HepG2 (cell line): ENCODE data around the gene CR1L. TPM values are rescaled to one million over a fixed set of nuclear protein-coding genes. Genes with fewer than 3 reads are reported as not detected.

ENCODE experiments used
- BCL3 ChIP-seq: sonication (generic); formaldehyde crosslinking; IDR thresholded peaks from 2 replicates; pipeline ENCODE4 v1.5.1; 2020; ENCODE audit warnings: mild to moderate bottlenecking, missing genetic modification reagents, moderate library complexity
- CERS6 ChIP-seq: sonication (generic); formaldehyde crosslinking; IDR thresholded peaks from 2 replicates; pipeline ENCODE4 v1.5.0; 2020; ENCODE audit warnings: missing genetic modification reagents
- HMGXB3 ChIP-seq: sonication (generic); formaldehyde crosslinking; IDR thresholded peaks from 2 replicates; pipeline ENCODE4 v1.4.0; 2020; ENCODE audit warnings: missing genetic modification reagents, borderline replicate concordance
- HOMEZ ChIP-seq: IDR thresholded peaks from 2 replicates; pipeline ENCODE4 v1.6.1; 2016; ENCODE audit warnings: low read depth
- HOXA9 ChIP-seq: sonication (generic); formaldehyde crosslinking; IDR thresholded peaks from 2 replicates; pipeline ENCODE4 v1.8.1; 2022; ENCODE audit warnings: missing genetic modification reagents, mild to moderate bottlenecking, moderate library complexity, borderline replicate concordance
- NFKB2 ChIP-seq: sonication (generic); formaldehyde crosslinking; IDR thresholded peaks from 2 replicates; pipeline ENCODE4 v1.4.0; 2020; ENCODE audit warnings: missing genetic modification reagents, borderline replicate concordance
- NR3C1 ChIP-seq: sonication (generic); formaldehyde crosslinking; IDR thresholded peaks from 2 replicates; pipeline ENCODE4 v1.4.0; 2020; ENCODE audit warnings: missing genetic modification reagents
- RCOR2 ChIP-seq: IDR thresholded peaks from 2 replicates; pipeline ENCODE4 v1.6.1; 2016; ENCODE audit warnings: missing biosample characterization, missing genetic modification reagents
- SAP130 ChIP-seq: IDR thresholded peaks from 2 replicates; pipeline ENCODE4 v1.6.1; 2016; ENCODE audit warnings: low read depth
- SNRNP70 ChIP-seq: fragments of 200-400 bp; formaldehyde crosslinking; IDR thresholded peaks from 2 replicates; pipeline ENCODE4 v1.6.1; 2017; ENCODE audit warnings: mild to moderate bottlenecking, low read depth, low read length, moderate library complexity
- TBX2 ChIP-seq: sonication (generic); formaldehyde crosslinking; IDR thresholded peaks from 2 replicates; pipeline ENCODE4 v1.5.0; 2020; ENCODE audit warnings: missing genetic modification reagents, mild to moderate bottlenecking, borderline replicate concordance
- ZFP91 ChIP-seq: sonication (generic); formaldehyde crosslinking; IDR thresholded peaks from 2 replicates; pipeline ENCODE4 v1.9.0; 2022; ENCODE audit warnings: missing genetic modification reagents, mild to moderate bottlenecking, borderline replicate concordance
- ZIK1 ChIP-seq: sonication (generic); formaldehyde crosslinking; IDR thresholded peaks from 2 replicates; pipeline ENCODE4 v1.5.0; 2020; ENCODE audit warnings: mild to moderate bottlenecking, low read depth, missing genetic modification reagents, borderline replicate concordance
- ZNF274 ChIP-seq: sonication (generic); formaldehyde crosslinking; IDR thresholded peaks from 2 replicates; pipeline ENCODE4 v1.5.1; 2020; ENCODE audit warnings: mild to moderate bottlenecking, missing genetic modification reagents
- ZNF33A ChIP-seq: sonication (generic); formaldehyde crosslinking; IDR thresholded peaks from 2 replicates; pipeline ENCODE4 v1.5.1; 2020; ENCODE audit warnings: missing genetic modification reagents, mild to moderate bottlenecking, moderate library complexity, borderline replicate concordance
- ZNF558 ChIP-seq: sonication (generic); formaldehyde crosslinking; IDR thresholded peaks from 2 replicates; pipeline ENCODE4 v1.9.0; 2022; ENCODE audit warnings: mild to moderate bottlenecking, missing genetic modification reagents, borderline replicate concordance
- ZNF570 ChIP-seq: sonication (generic); formaldehyde crosslinking; IDR thresholded peaks from 2 replicates; pipeline ENCODE4 v1.4.0; 2020; ENCODE audit warnings: mild to moderate bottlenecking, missing genetic modification reagents, borderline replicate concordance
- ZNF775 ChIP-seq: sonication (generic); formaldehyde crosslinking; IDR thresholded peaks from 2 replicates; pipeline ENCODE4 v1.4.0; 2020; ENCODE audit warnings: missing genetic modification reagents, mild to moderate bottlenecking, moderate library complexity, borderline replicate concordance
- polyA plus RNA-seq, 8 experiments: library from polyadenylated mRNA; depleted of rRNA in 3 of 8; stranded (reverse) in 7 of 8; unstranded in 1 of 8; fragments of >200 nt; fragmentation: Illumina TruSeq in 4 of 8; extraction: Trizol in 4 of 8; gene quantifications; 2 replicates each; pipeline versions ENCODE4 v1.2.1 to v1.2.3, GENCODE V29; 2011 to 2016; ENCODE audit warnings: low read depth in 4 of 8, missing spikeins in 1 of 8, mixed read lengths in 1 of 8; ENCODE audit not compliant: insufficient read depth in 1 of 8
- total RNA-seq, 5 experiments: library from RNA; depleted of rRNA; stranded (reverse); fragments of >200 nt; fragmentation: Illumina TruSeq; extraction: Trizol; gene quantifications; 2 replicates each; pipeline ENCODE4 v1.2.3, GENCODE V29; 2016; ENCODE audit warnings: low read depth in 1 of 5

CR1L gene
- total and polyA plus RNA-seq, 2 of the 13 experiments (the other 11 are each of a cell fraction or from before 2014, with no cell fraction given), result not detected

- TF ChIP-seq HMGXB3 (peak; percentile 22; the same call in 1 of the 2 replicates), SAP130 (CRISPR knock-in tag) (peak; percentile 78), RCOR2 (CRISPR knock-in tag) (no peak), ZNF558 (CRISPR knock-in tag) (no peak), NFKB2 (CRISPR knock-in tag) (peak; percentile 9; the same call in 1 of the 2 replicates), ZFP91 (CRISPR knock-in tag) (peak; percentile 81), HOXA9 (CRISPR knock-in tag) (no peak), TBX2 (peak; percentile 63), ZNF33A (no peak), BCL3 (CRISPR knock-in tag) (peak; percentile 57), ZNF274 (no peak), NR3C1 (CRISPR knock-in tag) (no peak), ZNF570 (CRISPR knock-in tag) (no peak), SNRNP70 (no peak), ZIK1 (CRISPR knock-in tag) (no peak), ZNF775 (CRISPR knock-in tag) (no peak), CERS6 (CRISPR knock-in tag) (no peak), HOMEZ (CRISPR knock-in tag) (peak; percentile 50; the same call in 1 of the 2 replicates)
Observed at GRCh38 chr1:207751790-207752455, 107.0 kb downstream of the CR1L start, which contains the start of gene CD46 (continued).
